Mesenchymal stem cell (in vitro differentiated cells and primary cell): ENCODE data around the gene HIPK1.

ENCODE experiments used
- DNase-seq: peaks from one replicate; pipeline ENCODE4 v3.0.0-alpha.2; 2013
- H2AFZ ChIP-seq: one replicate; pipeline ENCODE4 v1.6.1; 2013; ENCODE audit warnings: low read depth, mild to moderate bottlenecking, control low read depth, inconsistent platforms, low read length, moderate library complexity
- H2AK5ac ChIP-seq: 2 replicates; pipeline ENCODE4 v1.6.1; 2013; ENCODE audit warnings: low read length, moderate library complexity, mild to moderate bottlenecking, inconsistent platforms; ENCODE audit not compliant: severe bottlenecking
- H2BK120ac ChIP-seq: one replicate; pipeline ENCODE4 v1.6.1; 2013; ENCODE audit warnings: low read depth, mild to moderate bottlenecking, inconsistent platforms, low read length, moderate library complexity
- H2BK12ac ChIP-seq, 2 experiments: one replicate each; pipeline ENCODE4 v1.6.1; 2013; ENCODE audit warnings: inconsistent platforms in 2 of 2, low read length in 2 of 2, mild to moderate bottlenecking in 2 of 2, moderate library complexity in 2 of 2, control low read depth in 1 of 2
- H2BK15ac ChIP-seq: one replicate; pipeline ENCODE4 v1.6.1; 2013; ENCODE audit warnings: mild to moderate bottlenecking, low read depth, inconsistent platforms; ENCODE audit not compliant: poor library complexity, severe bottlenecking
- H2BK5ac ChIP-seq: 2 replicates; pipeline ENCODE4 v1.6.1; 2013; ENCODE audit warnings: low read depth, mild to moderate bottlenecking, low read length, control low read depth, inconsistent platforms; ENCODE audit not compliant: poor library complexity, severe bottlenecking
- H3K14ac ChIP-seq, 2 experiments: one replicate each; pipeline ENCODE4 v1.6.1; 2013; ENCODE audit warnings: inconsistent platforms in 2 of 2, low read length in 2 of 2, control low read depth in 1 of 2, mild to moderate bottlenecking in 1 of 2, moderate library complexity in 1 of 2
- H3K18ac ChIP-seq, 2 experiments: one replicate each; pipeline ENCODE4 v1.6.1; 2013; ENCODE audit warnings: inconsistent platforms in 2 of 2, low read length in 2 of 2, control low read depth in 1 of 2, low read depth in 1 of 2, mild to moderate bottlenecking in 1 of 2
- H3K23ac ChIP-seq, 2 experiments: one replicate each; pipeline ENCODE4 v1.6.1; 2013; ENCODE audit warnings: inconsistent platforms in 2 of 2, low read length in 2 of 2, mild to moderate bottlenecking in 2 of 2, moderate library complexity in 2 of 2, control low read depth in 1 of 2
- H3K27ac ChIP-seq: 2 replicates; pipeline ENCODE4 v1.5.1; 2013; ENCODE audit warnings: mild to moderate bottlenecking, moderate library complexity, low read length, control low read depth, inconsistent platforms; ENCODE audit not compliant: poor library complexity, severe bottlenecking
- H3K27me3 ChIP-seq, 2 experiments: 2 replicates each; pipeline versions ENCODE4 v1.6.1 to v1.7.0; 2013; ENCODE audit warnings: low read length in 2 of 2, mild to moderate bottlenecking in 2 of 2, moderate library complexity in 2 of 2, control low read depth in 1 of 2, inconsistent platforms in 1 of 2; ENCODE audit not compliant: control insufficient read depth in 1 of 2, insufficient read depth in 1 of 2
- H3K36me3 ChIP-seq, 2 experiments: 2 replicates each; pipeline versions ENCODE4 v1.6.1 to v1.7.0; 2013; ENCODE audit warnings: low read length in 2 of 2, control low read depth in 1 of 2, inconsistent platforms in 1 of 2, low read depth in 1 of 2, mild to moderate bottlenecking in 1 of 2; ENCODE audit not compliant: insufficient read depth in 2 of 2, control insufficient read depth in 1 of 2
- H3K4ac ChIP-seq, 2 experiments: one replicate each; pipeline ENCODE4 v1.6.1; 2013; ENCODE audit warnings: inconsistent platforms in 2 of 2, low read length in 2 of 2, mild to moderate bottlenecking in 2 of 2, moderate library complexity in 2 of 2, control low read depth in 1 of 2, low read depth in 1 of 2
- H3K4me1 ChIP-seq: 2 replicates; pipeline ENCODE4 v1.6.1; 2013; ENCODE audit warnings: low read depth, low read length, control low read depth; ENCODE audit not compliant: control insufficient read depth, insufficient read depth
- H3K4me2 ChIP-seq: 2 replicates; pipeline ENCODE4 v1.6.1; 2013; ENCODE audit warnings: low read length, mild to moderate bottlenecking, inconsistent platforms; ENCODE audit not compliant: poor library complexity, severe bottlenecking
- H3K4me3 ChIP-seq, 2 experiments: 2 replicates each; pipeline versions ENCODE4 v1.5.1 to v1.7.0; 2013; ENCODE audit warnings: low read length in 2 of 2, mild to moderate bottlenecking in 2 of 2, control low read depth in 1 of 2, low read depth in 1 of 2; ENCODE audit not compliant: insufficient read depth in 1 of 2
- H3K79me1 ChIP-seq: replicated peaks from 2 replicates; pipeline ENCODE4 v1.6.1; 2013; ENCODE audit warnings: mild to moderate bottlenecking, control low read depth, low read length, inconsistent platforms; ENCODE audit not compliant: poor library complexity, severe bottlenecking
- H3K9ac ChIP-seq: 2 replicates; pipeline ENCODE4 v1.7.0; 2013; ENCODE audit warnings: mild to moderate bottlenecking, low read length, moderate library complexity
- H3K9me3 ChIP-seq: 2 replicates; pipeline ENCODE4 v1.7.0; 2013; ENCODE audit warnings: mild to moderate bottlenecking, low read length; ENCODE audit not compliant: control insufficient read depth
- H4K8ac ChIP-seq: one replicate; pipeline ENCODE4 v1.6.1; 2013; ENCODE audit warnings: inconsistent platforms, mild to moderate bottlenecking, low read length, moderate library complexity
- H4K91ac ChIP-seq: one replicate; pipeline ENCODE4 v1.6.1; 2013; ENCODE audit warnings: mild to moderate bottlenecking, low read length, inconsistent platforms
- WGBS: methylation state at CpG from one replicate; pipeline ENCODE4 v1.1.7; 2013; ENCODE audit warnings: mixed read lengths; 5-methylcytosine and 5-hydroxymethylcytosine counted together

The HIPK1 gene

DNA sequence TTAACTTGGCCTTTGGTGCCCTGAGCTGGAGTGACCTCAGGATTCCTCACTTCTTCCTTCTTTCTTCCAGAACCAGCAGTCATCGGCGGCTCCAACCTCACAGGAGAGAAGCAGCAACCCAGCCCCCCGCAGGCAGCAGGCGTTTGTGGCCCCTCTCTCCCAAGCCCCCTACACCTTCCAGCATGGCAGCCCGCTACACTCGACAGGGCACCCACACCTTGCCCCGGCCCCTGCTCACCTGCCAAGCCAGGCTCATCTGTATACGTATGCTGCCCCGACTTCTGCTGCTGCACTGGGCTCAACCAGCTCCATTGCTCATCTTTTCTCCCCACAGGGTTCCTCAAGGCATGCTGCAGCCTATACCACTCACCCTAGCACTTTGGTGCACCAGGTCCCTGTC, 43.8 kb downstream of the HIPK1 start:
- Histone ChIP-seq H3K23ac (no peak overlapping the region), H4K91ac (no peak overlapping the region), H2AFZ (no peak overlapping the region), H3K4me1 (peaks cover 7% of the 10 kb centered on the region), H2BK120ac (no peak overlapping the region), H3K4ac (no peak overlapping the region), H3K4me2 (no peak overlapping the region), H3K9ac (no peak overlapping the region), H3K36me3 (peaks cover 26 to 68% of the 10 kb centered on the region in 2 experiments), H3K79me1 (peaks cover 10% of the 10 kb centered on the region), H3K14ac (no peak overlapping the region), H3K4me3 (no peak overlapping the region), H2BK12ac (no peak overlapping the region), H3K27me3 (no peaks in the 10 kb centered on the region), H3K27ac (no peak overlapping the region), H2AK5ac (no peak overlapping the region), H3K9me3 (no peaks in the 10 kb centered on the region), H4K8ac (no peak overlapping the region), H3K18ac (no peak overlapping the region), H2BK15ac (no peak overlapping the region), H2BK5ac (no peak overlapping the region)
- 97% methylated on average over 9 of the region's 9 CpGs for WGBS
- no peak for DNase-seq

DNA sequence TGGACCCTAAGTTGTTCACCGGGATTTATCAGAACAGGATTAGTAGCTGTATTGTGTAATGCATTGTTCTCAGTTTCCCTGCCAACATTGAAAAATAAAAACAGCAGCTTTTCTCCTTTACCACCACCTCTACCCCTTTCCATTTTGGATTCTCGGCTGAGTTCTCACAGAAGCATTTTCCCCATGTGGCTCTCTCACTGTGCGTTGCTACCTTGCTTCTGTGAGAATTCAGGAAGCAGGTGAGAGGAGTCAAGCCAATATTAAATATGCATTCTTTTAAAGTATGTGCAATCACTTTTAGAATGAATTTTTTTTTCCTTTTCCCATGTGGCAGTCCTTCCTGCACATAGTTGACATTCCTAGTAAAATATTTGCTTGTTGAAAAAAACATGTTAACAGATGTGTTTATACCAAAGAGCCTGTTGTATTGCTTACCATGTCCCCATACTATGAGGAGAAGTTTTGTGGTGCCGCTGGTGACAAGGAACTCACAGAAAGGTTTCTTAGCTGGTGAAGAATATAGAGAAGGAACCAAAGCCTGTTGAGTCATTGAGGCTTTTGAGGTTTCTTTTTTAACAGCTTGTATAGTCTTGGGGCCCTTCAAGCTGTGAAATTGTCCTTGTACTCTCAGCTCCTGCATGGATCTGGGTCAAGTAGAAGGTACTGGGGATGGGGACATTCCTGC, 46.2 kb downstream of the HIPK1 start:
- H2AFZ ChIP-seq = no peak overlapping the region
- H2BK5ac ChIP-seq = no peak overlapping the region
- peaks cover 12 to 46% of the 10 kb centered on the region in 2 experiments for H3K36me3 ChIP-seq
- H4K8ac ChIP-seq = no peak overlapping the region
- no peak overlapping the region for H3K14ac ChIP-seq
- no peak overlapping the region for H3K23ac ChIP-seq
- H2AK5ac ChIP-seq = no peak overlapping the region
- no peaks in the 10 kb centered on the region for H3K9me3 ChIP-seq
- peak overlapping the region; percentile 26 for H2BK15ac ChIP-seq
- H3K4me1 ChIP-seq = peaks cover 13% of the 10 kb centered on the region
- H3K27me3 ChIP-seq = no peaks in the 10 kb centered on the region
- no peak overlapping the region for H3K4ac ChIP-seq
- no peak overlapping the region for H3K4me3 ChIP-seq
- no peak overlapping the region for H4K91ac ChIP-seq
- no peak overlapping the region for H3K4me2 ChIP-seq
- peak overlapping the region; percentile 58 for H3K27ac ChIP-seq
- 56% methylated on average over 2 of the region's 4 CpGs for WGBS
- H3K18ac ChIP-seq = no peak overlapping the region
- H2BK120ac ChIP-seq = no peak overlapping the region
- peak; percentile 63 for DNase-seq
- no peak overlapping the region for H2BK12ac ChIP-seq
- H3K79me1 ChIP-seq = peaks cover 6% of the 10 kb centered on the region
- H3K9ac ChIP-seq = no peak overlapping the region

DNA sequence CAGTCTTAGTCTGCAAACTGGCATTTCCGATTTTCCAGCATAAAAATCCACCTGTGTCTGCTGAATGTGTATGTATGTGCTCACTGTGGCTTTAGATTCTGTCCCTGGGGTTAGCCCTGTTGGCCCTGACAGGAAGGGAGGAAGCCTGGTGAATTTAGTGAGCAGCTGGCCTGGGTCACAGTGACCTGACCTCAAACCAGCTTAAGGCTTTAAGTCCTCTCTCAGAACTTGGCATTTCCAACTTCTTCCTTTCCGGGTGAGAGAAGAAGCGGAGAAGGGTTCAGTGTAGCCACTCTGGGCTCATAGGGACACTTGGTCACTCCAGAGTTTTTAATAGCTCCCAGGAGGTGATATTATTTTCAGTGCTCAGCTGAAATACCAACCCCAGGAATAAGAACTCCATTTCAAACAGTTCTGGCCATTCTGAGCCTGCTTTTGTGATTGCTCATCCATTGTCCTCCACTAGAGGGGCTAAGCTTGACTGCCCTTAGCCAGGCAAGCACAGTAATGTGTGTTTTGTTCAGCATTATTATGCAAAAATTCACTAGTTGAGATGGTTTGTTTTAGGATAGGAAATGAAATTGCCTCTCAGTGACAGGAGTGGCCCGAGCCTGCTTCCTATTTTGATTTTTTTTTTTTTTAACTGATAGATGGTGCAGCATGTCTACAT, 47.6 kb downstream of the HIPK1 start:
- Histone ChIP-seq H3K23ac (no peak overlapping the region), H2BK15ac (no peak overlapping the region), H3K27me3 (no peaks in the 10 kb centered on the region), H3K4me2 (peak overlapping the region; percentile 8), H3K9ac (peak overlapping the region; percentile 31), H3K4me1 (peaks cover 21% of the 10 kb centered on the region), H3K9me3 (no peaks in the 10 kb centered on the region), H4K91ac (no peak overlapping the region), H2BK120ac (no peak overlapping the region), H3K18ac (peak overlapping the region in 1 of 2 experiments; percentile 38), H4K8ac (no peak overlapping the region), H2AFZ (no peak overlapping the region), H3K79me1 (peaks cover 11% of the 10 kb centered on the region), H3K27ac (peak overlapping the region; percentile 78), H3K14ac (no peak overlapping the region), H2BK12ac (no peak overlapping the region), H3K36me3 (peaks cover 17 to 42% of the 10 kb centered on the region in 2 experiments), H3K4ac (peak overlapping the region in 1 of 2 experiments; percentile 52), H2AK5ac (peak overlapping the region; percentile 53), H3K4me3 (no peak overlapping the region), H2BK5ac (peak overlapping the region; percentile 53)
- WGBS = 58% methylated on average over 4 of the region's 4 CpGs
- DNase-seq = peak; percentile 62

DNA sequence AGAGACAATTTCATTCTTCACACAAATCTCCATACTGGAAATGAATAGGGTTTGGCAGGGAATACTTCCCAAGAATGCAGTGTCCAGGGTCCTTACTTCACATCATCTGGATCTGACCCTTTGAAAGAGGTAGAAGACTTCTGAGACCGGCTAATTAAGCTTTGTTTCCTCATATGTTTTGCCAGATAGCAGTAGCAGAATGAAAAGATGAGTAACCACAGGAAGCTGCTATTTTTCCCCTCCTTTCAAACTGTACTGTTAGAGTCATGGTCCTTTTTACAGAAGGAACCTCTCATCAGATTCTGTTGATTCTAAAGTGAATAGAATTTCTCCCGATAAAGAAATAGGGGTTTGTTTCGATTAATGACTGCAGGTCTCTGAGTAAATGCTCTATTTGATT, 48.8 kb downstream of the HIPK1 start:
- 86% methylated on average over 2 of the region's 3 CpGs for WGBS

More for the DNA sequence above, 48.8 kb downstream of the HIPK1 start:
- no peak overlapping the region for H2BK12ac ChIP-seq
- no peak overlapping the region for H2AK5ac ChIP-seq
- H3K4me2 ChIP-seq = no peak overlapping the region
- no peak overlapping the region for H3K4me3 ChIP-seq
- no peak overlapping the region for H4K8ac ChIP-seq
- peaks cover 13 to 30% of the 10 kb centered on the region in 2 experiments for H3K36me3 ChIP-seq
- no peak for DNase-seq
- H3K14ac ChIP-seq = no peak overlapping the region
- peaks cover 31% of the 10 kb centered on the region for H3K4me1 ChIP-seq
- H3K18ac ChIP-seq = no peak overlapping the region
- H2BK15ac ChIP-seq = no peak overlapping the region
- no peaks in the 10 kb centered on the region for H3K27me3 ChIP-seq
- no peak overlapping the region for H3K27ac ChIP-seq
- H4K91ac ChIP-seq = no peak overlapping the region
- no peak overlapping the region for H3K4ac ChIP-seq
- H2AFZ ChIP-seq = no peak overlapping the region
- no peak overlapping the region for H3K23ac ChIP-seq
- no peak overlapping the region for H2BK5ac ChIP-seq
- H2BK120ac ChIP-seq = no peak overlapping the region
- H3K9ac ChIP-seq = peak overlapping the region; percentile 89
- no peaks in the 10 kb centered on the region for H3K9me3 ChIP-seq
- H3K79me1 ChIP-seq = peaks cover 7% of the 10 kb centered on the region
